ENCODE measurements around the gene ZNF662.

Gene ZNF662

GRCh38 chr3:42936157-42936981, 30.4 kb downstream of the ZNF662 start:
- DNase-seq (ENCODE audit: low read depth in 2 of 2), result peak; percentile 12 to 19

- no peak for DNase-seq (ENCODE audit: low read depth in 2 of 2)
Observed at GRCh38 chr3:42937334-42937733, 31.4 kb downstream of the ZNF662 start.

GRCh38 chr3:42942693-42943092, 36.8 kb downstream of the ZNF662 start:
- no peak for DNase-seq (ENCODE audit: low read depth in 2 of 2)

- no peak for DNase-seq (ENCODE audit: low read depth in 2 of 2)
Observed at GRCh38 chr3:42946050-42946449, 40.1 kb downstream of the ZNF662 start.

- no peak for DNase-seq (ENCODE audit: low read depth in 2 of 2)
Observed at GRCh38 chr3:42957573-42957972, 51.6 kb downstream of the ZNF662 start.

- DNase-seq (ENCODE audit: low read depth in 2 of 2), result no peak
Observed at GRCh38 chr3:42960282-42960681, 54.3 kb downstream of the ZNF662 start.

- no peak for DNase-seq (ENCODE audit: low read depth in 2 of 2)
Observed at GRCh38 chr3:42960786-42961185, 54.8 kb downstream of the ZNF662 start.

GRCh38 chr3:42961633-42962032, 55.7 kb downstream of the ZNF662 start:
- DNase-seq (ENCODE audit: low read depth in 2 of 2), result peak; percentile 17 to 19

GRCh38 chr3:42963269-42963668, 57.3 kb downstream of the ZNF662 start:
- no peak for DNase-seq (ENCODE audit: low read depth in 2 of 2)

GRCh38 chr3:42964266-42964665, 58.3 kb downstream of the ZNF662 start:
- DNase-seq (ENCODE audit: low read depth in 2 of 2), result no peak
